CD4-positive, alpha-beta T cell (primary cell): ENCODE data around the gene FFAR1. TPM values are rescaled to one million over a fixed set of nuclear protein-coding genes. Genes with fewer than 3 reads are reported as not detected.

Experiments
- ATAC-seq: fragments of 200-7000 bp; cut with Tn5 transposase; one replicate; pipeline ENCODE4 v1.10.0; 2022; ENCODE audit warnings: mild to moderate bottlenecking; ENCODE audit not compliant: poor library complexity
- CTCF ChIA-PET: fragments of 350-600 bp; sonication (Branson Sonifier 250); formaldehyde crosslinking; loops from one replicate; lab custom pipeline; 2021; ENCODE audit warnings: antibody characterized with exemption, inconsistent platforms; lab: Charles Lee
- POLR2A ChIA-PET: fragments of 350-600 bp; sonication (Branson Sonifier 250); formaldehyde crosslinking; loops from one replicate; lab custom pipeline; 2021; ENCODE audit warnings: antibody characterized with exemption, inconsistent platforms; lab: Charles Lee
- DNase-seq, 14 experiments: peaks; one replicate each; pipeline ENCODE4 v3.0.0-alpha.2; 2013 to 2020; ENCODE audit warnings: mixed read lengths in 2 of 14
- H3K27ac ChIP-seq, 2 donors: one replicate each; pipeline versions ENCODE4 v1.5.1 to v1.7.0; 2013; ENCODE audit warnings: low read length in 2 of 2, low read depth in 1 of 2, mild to moderate bottlenecking in 1 of 2
- H3K27me3 ChIP-seq, 2 experiments: 1 replicate in 1 of 2; 2 replicates in 1 of 2; pipeline versions ENCODE4 v1.6.1 to v1.7.0; 2013; ENCODE audit warnings: low read length in 2 of 2, control low read depth in 1 of 2, mild to moderate bottlenecking in 1 of 2, moderate library complexity in 1 of 2; ENCODE audit not compliant: insufficient read depth in 2 of 2, control insufficient read depth in 1 of 2
- H3K36me3 ChIP-seq: one replicate; pipeline ENCODE4 v1.6.1; 2013; ENCODE audit warnings: low read length, control low read depth; ENCODE audit not compliant: insufficient read depth
- H3K4me1 ChIP-seq: one replicate; pipeline ENCODE4 v1.6.1; 2013; ENCODE audit warnings: low read length, control low read depth; ENCODE audit not compliant: insufficient read depth
- H3K4me3 ChIP-seq: one replicate; pipeline ENCODE4 v1.5.1; 2013; ENCODE audit warnings: mild to moderate bottlenecking, low read length, moderate library complexity
- H3K9me3 ChIP-seq, 2 experiments: 1 replicate in 1 of 2; 2 replicates in 1 of 2; pipeline versions ENCODE4 v1.6.1 to v1.7.0; 2013; ENCODE audit warnings: low read length in 2 of 2, mild to moderate bottlenecking in 2 of 2, control low read depth in 1 of 2, moderate library complexity in 1 of 2; ENCODE audit not compliant: control insufficient read depth in 1 of 2, insufficient read depth in 1 of 2
- H3K27ac Mint-ChIP-seq: one replicate; pipeline ENCODE4 v1.8.0; 2020; ENCODE audit warnings: mixed read lengths
- H3K27me3 Mint-ChIP-seq: one replicate; pipeline ENCODE4 v1.8.0; 2021; ENCODE audit warnings: mixed read lengths
- H3K36me3 Mint-ChIP-seq: one replicate; pipeline ENCODE4 v1.8.0; 2021; ENCODE audit warnings: low read depth, mixed read lengths
- H3K4me1 Mint-ChIP-seq: one replicate; pipeline ENCODE4 v1.8.0; 2021; ENCODE audit warnings: low read depth, mixed read lengths
- H3K4me3 Mint-ChIP-seq: one replicate; pipeline ENCODE4 v1.8.0; 2020; ENCODE audit warnings: mild to moderate bottlenecking, mixed read lengths
- H3K9me3 Mint-ChIP-seq: one replicate; pipeline ENCODE4 v1.8.0; 2020; ENCODE audit warnings: mixed read lengths
- CTCF ChIP-seq: fragments of 200-600 bp; IDR thresholded peaks from one replicate; pipeline ENCODE4 v1.8.0; 2022; ENCODE audit warnings: antibody characterized with exemption, mild to moderate bottlenecking
- intact Hi-C, 2 experiments: fragments of 100-400 bp; cut with DNase I in 1 of 2; cut with micrococcal nuclease in 1 of 2; formaldehyde crosslinking; loops; one replicate each; pipeline versions ENCODE4 v1.15.1 to v1.9.0; 2023 to 2025; cut with DNase I, micrococcal nuclease
- microRNA-seq: library from miRNA; unstranded; fragments of <30 nt; microRNA quantifications from one replicate; pipeline ENCODE4 v1.2.0, GENCODE V29; 2021; ENCODE audit warnings: borderline microRNAs expressed, borderline replicate concordance
- total RNA-seq, 174 experiments: library from RNA in 2 of 174; stranded (reverse) in 2 of 174; gene quantifications; one replicate each; pipeline ENCODE4 v1.2.3 and lab custom pipeline; 2021 to 2026

FFAR1 gene
- total RNA-seq, 2 experiments from 2014 or later, result not detected

- Mint-ChIP-seq H3K27ac (no peak overlapping the region), H3K4me3 (no peak overlapping the region), H3K36me3 (no peaks in the 10 kb centered on the region), H3K27me3 (no peaks in the 10 kb centered on the region), H3K9me3 (no peaks in the 10 kb centered on the region), H3K4me1 (no peaks in the 10 kb centered on the region)
- ChIA-PET POLR2A (no interaction called here), CTCF (interaction anchor here (0.7 kb wide), 1 partner anchor 44 kb away, joined by 3 read pairs; no protein-coding TSS in a partner anchor)
- no peak for TF ChIP-seq CTCF
- intact Hi-C loops, result no loop called here
- no peak overlapping the region for H3K27ac ChIP-seq
- no peaks in the 10 kb centered on the region for H3K36me3 ChIP-seq
- no peak overlapping the region for H3K4me3 ChIP-seq
- ATAC-seq, result no peak
- DNase-seq, result no peak
- H3K27me3 ChIP-seq, result no peaks in the 10 kb centered on the region
- no peaks in the 10 kb centered on the region for H3K9me3 ChIP-seq
- H3K4me1 ChIP-seq, result no peaks in the 10 kb centered on the region
Observed at GRCh38 chr19:35396240-35396885, 48.7 kb downstream of the FFAR1 start.

GRCh38 chr19:35397064-35397463 lies 49.4 kb downstream of the FFAR1 start:
- H3K4me1 ChIP-seq, result no peaks in the 10 kb centered on the region
- H3K9me3 Mint-ChIP-seq, result no peaks in the 10 kb centered on the region
- H3K36me3 Mint-ChIP-seq, result no peaks in the 10 kb centered on the region
- ChIA-PET CTCF (no interaction called here), POLR2A (no interaction called here)
- ATAC-seq (no peak), DNase-seq (no peak)
- no peak overlapping the region for H3K4me3 ChIP-seq
- H3K4me3 Mint-ChIP-seq, result no peak overlapping the region
- no peaks in the 10 kb centered on the region for H3K9me3 ChIP-seq
- intact Hi-C loops, result no loop called here
- no peaks in the 10 kb centered on the region for H3K27me3 Mint-ChIP-seq
- H3K27ac ChIP-seq, result no peak overlapping the region
- TF ChIP-seq CTCF, result no peak
- H3K27me3 ChIP-seq, result no peaks in the 10 kb centered on the region
- no peaks in the 10 kb centered on the region for H3K36me3 ChIP-seq
- no peaks in the 10 kb centered on the region for H3K4me1 Mint-ChIP-seq
- no peak overlapping the region for H3K27ac Mint-ChIP-seq

Small RNA genes within 50 kb of the gene (microRNA-seq; reads per million reads assigned to microRNA genes)
- not detected for gene MIR5196

Other genes with a start within 250 kb of the FFAR1 start
- gene FXYD3, start 232.1 kb upstream of the FFAR1 start, total RNA-seq, result not detected
- gene LGI4, start 212.8 kb upstream of the FFAR1 start, total RNA-seq, result under 1 TPM; 0.69 to 0.70 TPM
- gene FXYD1, start 209.1 kb upstream of the FFAR1 start, total RNA-seq, result 1 to 10 TPM; 2.1 to 2.4 TPM
- 10 to 100 TPM; 15.3 to 15.6 TPM for gene FXYD7, start 204.6 kb upstream of the FFAR1 start, total RNA-seq
- 100 to 1,000 TPM; 587 to 615 TPM for gene FXYD5, start 193.2 kb upstream of the FFAR1 start, total RNA-seq
- not detected for gene FAM187B, start 119.2 kb upstream of the FFAR1 start, total RNA-seq
- 10 to 100 TPM; 45.0 to 47.9 TPM for gene LSR, start 98.9 kb upstream of the FFAR1 start, total RNA-seq
- gene USF2, start 78.9 kb upstream of the FFAR1 start, total RNA-seq, result 100 to 1,000 TPM; 335 to 344 TPM
- 1 to 10 TPM; 1.5 to 1.6 TPM for gene HAMP, start 65.4 kb upstream of the FFAR1 start, total RNA-seq
- not detected for gene MAG, start 55.7 kb upstream of the FFAR1 start, total RNA-seq
- under 1 TPM; 0.52 to 0.67 TPM for gene CD22, start 18.7 kb upstream of the FFAR1 start, total RNA-seq
- not detected for gene FFAR3, start 10.6 kb downstream of the FFAR1 start, total RNA-seq
- under 1 TPM in 1 of 2 experiments, not detected in 1; 0.14 TPM for gene GPR42, start 23.2 kb downstream of the FFAR1 start, total RNA-seq
- gene FFAR2, start 100.4 kb downstream of the FFAR1 start, total RNA-seq, result under 1 TPM in 1 of 2 experiments, not detected in 1; 0.41 TPM
- not detected for gene KRTDAP, start 142.6 kb downstream of the FFAR1 start, total RNA-seq
- gene DMKN, start 165.7 kb downstream of the FFAR1 start, total RNA-seq, result not detected
- not detected for gene SBSN, start 180.4 kb downstream of the FFAR1 start, total RNA-seq
- gene GAPDHS, start 185.6 kb downstream of the FFAR1 start, total RNA-seq, result not detected
- gene TMEM147, start 197.7 kb downstream of the FFAR1 start, total RNA-seq, result 10 to 100 TPM; 20.3 to 22.0 TPM
- not detected for gene ATP4A, start 215.8 kb downstream of the FFAR1 start, total RNA-seq
- not detected for gene PMIS2, start 238.3 kb downstream of the FFAR1 start, total RNA-seq